B cell (primary cell): ENCODE data around the gene UBQLN4. TPM values are rescaled to one million over a fixed set of nuclear protein-coding genes. Genes with fewer than 3 reads are reported as not detected.

ENCODE experiments used
- ATAC-seq: fragments of 200-7000 bp; cut with Tn5 transposase; one replicate; pipeline ENCODE4 v1.10.0; 2021; ENCODE audit warnings: low read depth, mild to moderate bottlenecking, moderate number of reproducible peaks, moderate library complexity
- CTCF ChIA-PET: fragments of 350-600 bp; sonication (Branson Sonifier 250); formaldehyde crosslinking; loops from one replicate; lab custom pipeline; 2021; ENCODE audit warnings: antibody characterized with exemption, inconsistent platforms; lab: Charles Lee
- POLR2A ChIA-PET: fragments of 350-600 bp; sonication (Branson Sonifier 250); formaldehyde crosslinking; loops from one replicate; lab custom pipeline; 2021; ENCODE audit warnings: antibody characterized with exemption; lab: Charles Lee
- DNase-seq: peaks from one replicate; pipeline ENCODE4 v3.0.0; 2013
- H2AFZ ChIP-seq: 2 replicates; pipeline ENCODE4 v1.6.1; 2012; ENCODE audit warnings: mild to moderate bottlenecking, low read depth, low read length; ENCODE audit not compliant: insufficient read depth, poor library complexity, severe bottlenecking
- H3K27ac ChIP-seq, 2 donors: 1 replicate in 1 of 2; 2 replicates in 1 of 2; pipeline ENCODE4 v1.5.1; 2012 to 2013; ENCODE audit warnings: low read length in 2 of 2, mild to moderate bottlenecking in 2 of 2, moderate library complexity in 1 of 2
- H3K27me3 ChIP-seq, 4 experiments: fragments of 200-600 bp in 1 of 4; sonication (generic) in 1 of 4; replicated peaks in 1 of 4; 1 replicate in 2 of 4; 2 replicates in 2 of 4; pipeline versions ENCODE4 v1.6.1 to v1.7.0; 2013 to 2016; ENCODE audit warnings: low read length in 3 of 4, mild to moderate bottlenecking in 2 of 4, mixed read lengths in 1 of 4, moderate library complexity in 1 of 4; ENCODE audit not compliant: insufficient read depth in 4 of 4, control insufficient read depth in 3 of 4; ENCODE audit errors: control extremely low read depth in 1 of 4
- H3K36me3 ChIP-seq, 2 experiments: replicated peaks in 1 of 2; 1 replicate in 1 of 2; 2 replicates in 1 of 2; pipeline versions ENCODE4 v1.6.1 to v1.7.1; 2013; ENCODE audit warnings: low read length in 1 of 2; ENCODE audit not compliant: insufficient read depth in 2 of 2, control insufficient read depth in 1 of 2; ENCODE audit errors: control extremely low read depth in 1 of 2, extremely low read depth in 1 of 2
- H3K4me1 ChIP-seq, 2 donors: fragments of 200-600 bp in 1 of 2; sonication (generic) in 1 of 2; 1 replicate in 1 of 2; 2 replicates in 1 of 2; pipeline versions ENCODE4 v1.5.1 to v1.6.1; 2013 to 2017; ENCODE audit warnings: low read length in 2 of 2; ENCODE audit not compliant: control insufficient read depth in 2 of 2, insufficient read depth in 2 of 2
- H3K4me2 ChIP-seq: replicated peaks from 2 replicates; pipeline ENCODE3; 2012; ENCODE audit warnings: mild to moderate bottlenecking, low read depth, low read length; ENCODE audit not compliant: poor library complexity, severe bottlenecking
- H3K4me3 ChIP-seq, 5 experiments: fragments of 200-600 bp in 1 of 5; sonication (generic) in 1 of 5; 1 replicate in 3 of 5; 2 replicates in 2 of 5; pipeline versions ENCODE4 v1.5.1 to v1.7.0; 2011 to 2016; ENCODE audit warnings: low read length in 4 of 5, mild to moderate bottlenecking in 4 of 5, low read depth in 2 of 5, control low read depth in 1 of 5, moderate library complexity in 1 of 5; ENCODE audit not compliant: insufficient read depth in 1 of 5; ENCODE audit errors: control extremely low read depth in 1 of 5, extremely low read depth in 1 of 5
- H3K79me2 ChIP-seq: fragments of 200-600 bp; sonication (generic); one replicate; pipeline ENCODE4 v1.6.0; 2016; ENCODE audit warnings: low read length; ENCODE audit not compliant: control insufficient read depth, insufficient read depth
- H3K9ac ChIP-seq: fragments of 200-600 bp; sonication (generic); 2 replicates; pipeline ENCODE4 v1.6.1; 2017; ENCODE audit warnings: mild to moderate bottlenecking, low read length, moderate library complexity
- H3K9me3 ChIP-seq, 3 donors: one replicate each; pipeline versions ENCODE4 v1.6.1 to v1.7.1; 2013; ENCODE audit warnings: low read length in 2 of 3; ENCODE audit not compliant: control insufficient read depth in 2 of 3, insufficient read depth in 1 of 3; ENCODE audit errors: control extremely low read depth in 1 of 3
- H4K20me1 ChIP-seq: 2 replicates; pipeline ENCODE4 v1.6.0; 2012; ENCODE audit warnings: mild to moderate bottlenecking, low read length; ENCODE audit not compliant: insufficient read depth, control insufficient read depth, poor library complexity, severe bottlenecking
- H3K27ac Mint-ChIP-seq: one replicate; pipeline ENCODE4 v1.8.0; 2021; ENCODE audit warnings: mixed read lengths
- H3K27me3 Mint-ChIP-seq: one replicate; pipeline ENCODE4 v1.8.0; 2021; ENCODE audit warnings: mixed read lengths
- H3K4me1 Mint-ChIP-seq: one replicate; pipeline ENCODE4 v1.8.0; 2021; ENCODE audit warnings: mixed read lengths
- H3K4me3 Mint-ChIP-seq: one replicate; pipeline ENCODE4 v1.8.0; 2021; ENCODE audit warnings: mixed read lengths
- H3K9me3 Mint-ChIP-seq: one replicate; pipeline ENCODE4 v1.8.0; 2022; ENCODE audit warnings: mixed read lengths; ENCODE audit not compliant: insufficient read depth
- CTCF ChIP-seq: fragments of 200-600 bp; IDR thresholded peaks from one replicate; pipeline ENCODE4 v1.8.0; 2022; ENCODE audit warnings: antibody characterized with exemption, mild to moderate bottlenecking
- EZH2 ChIP-seq: IDR thresholded peaks from 2 replicates; pipeline ENCODE4 v1.6.1; 2012; ENCODE audit warnings: borderline replicate concordance, low read depth, mild to moderate bottlenecking, moderate library complexity, low read length; ENCODE audit not compliant: insufficient read depth, poor library complexity, severe bottlenecking
- WGBS: methylation state at CpG from one replicate; pipeline ENCODE4 v1.1.5; 2013; ENCODE audit warnings: missing lambda C conversion rate; ENCODE audit not compliant: insufficient coverage; 5-methylcytosine and 5-hydroxymethylcytosine counted together
- intact Hi-C: fragments of 100-400 bp; cut with micrococcal nuclease; formaldehyde crosslinking; loops from one replicate; pipeline ENCODE4 v1.10.0; 2022
- polyA plus RNA-seq: library from polyadenylated mRNA; depleted of rRNA; stranded (reverse); fragments of >200 nt; gene quantifications from 2 replicates; pipeline ENCODE4 v1.2.3, GENCODE V29; 2012
- total RNA-seq, 2 donors: library from RNA; stranded (reverse); fragments of 120-200 nt in 1 of 2; gene quantifications; 1 replicate in 1 of 2; 2 replicates in 1 of 2; pipeline versions ENCODE4 v1.2.3 to v1.2.4, GENCODE V29; 2013 to 2022

The UBQLN4 gene
- total and polyA plus RNA-seq, 2 donors (not counting 1 experiment from before 2014, with no cell fraction given): 20.9 to 39.0 TPM

DNA sequence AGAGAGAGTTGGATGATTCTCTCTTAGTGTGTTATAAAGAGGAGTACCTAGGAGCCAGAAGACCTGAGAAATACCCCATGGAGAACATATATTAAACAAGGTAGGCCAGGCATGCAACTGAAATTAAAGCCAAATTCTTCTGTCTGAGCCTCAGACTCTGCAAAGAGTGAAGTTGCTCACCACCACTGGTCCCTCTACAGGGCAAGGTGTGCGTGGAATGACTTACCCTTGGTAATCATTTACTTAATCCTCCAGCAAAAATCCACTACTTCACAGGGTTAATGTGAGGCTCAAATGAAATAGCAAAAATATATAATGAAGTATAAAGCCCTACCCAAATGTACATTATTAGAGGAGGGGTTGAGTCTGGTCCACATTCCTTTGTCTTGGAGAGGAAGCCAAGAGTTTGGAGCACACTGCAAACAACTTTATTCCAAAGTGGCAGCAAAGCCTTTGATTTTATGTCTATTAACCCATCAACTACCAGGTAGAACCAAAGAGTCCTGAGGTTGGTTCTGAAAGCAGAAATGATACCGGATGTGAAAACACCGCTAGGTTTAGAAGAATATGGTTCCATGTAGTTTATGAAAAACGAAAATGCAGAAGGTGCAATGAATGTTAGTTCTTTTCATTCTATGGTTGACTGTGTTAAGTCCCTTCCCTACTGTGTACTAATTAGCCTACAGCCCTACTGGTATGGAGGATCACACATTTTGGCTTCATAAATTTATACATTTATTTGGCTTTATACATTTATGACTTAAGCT lies 41.4 kb downstream of the UBQLN4 start:
- H2AFZ ChIP-seq: no peak overlapping the region
- DNase-seq (peak; percentile 55), ATAC-seq (peak; percentile 75)
- ChIA-PET POLR2A (no interaction called here), CTCF (interaction anchor here (0.6 kb wide), 2 partner anchors 34 to 206 kb away, joined by 3 read pairs; partner anchors contain the start of gene ARHGEF2)
- WGBS: no CpG with 5 or more reads among the region's 4 CpGs
- H3K9me3 ChIP-seq: no peaks in the 10 kb centered on the region
- H3K27ac ChIP-seq: peak overlapping the region in 1 of 2 donors; percentile 19
- no peak for TF ChIP-seq EZH2
- TF ChIP-seq CTCF: no peak
- no peak overlapping the region for H3K9ac ChIP-seq
- intact Hi-C loops: no loop called here
- H3K4me3 Mint-ChIP-seq: no peak overlapping the region
- peaks cover 19% of the 10 kb centered on the region for H3K4me1 Mint-ChIP-seq
- peak overlapping the region; percentile 17 for H3K4me2 ChIP-seq
- no peaks in the 10 kb centered on the region for H3K27me3 ChIP-seq
- no peak overlapping the region for H3K4me3 ChIP-seq
- H3K27me3 Mint-ChIP-seq: no peaks in the 10 kb centered on the region
- peaks cover 20 to 69% of the 10 kb centered on the region in 2 experiments for H3K36me3 ChIP-seq
- peaks cover 7% of the 10 kb centered on the region for H3K79me2 ChIP-seq
- peaks cover 5% of the 10 kb centered on the region for H4K20me1 ChIP-seq
- no peaks in the 10 kb centered on the region for H3K9me3 Mint-ChIP-seq
- H3K27ac Mint-ChIP-seq: peak overlapping the region; percentile 59
- H3K4me1 ChIP-seq: peaks cover 6 to 20% of the 10 kb centered on the region in 2 donors

- Histone ChIP-seq H2AFZ (no peak overlapping the region), H3K36me3 (peaks cover 17 to 59% of the 10 kb centered on the region in 2 experiments), H3K4me2 (no peak overlapping the region), H3K9me3 (no peaks in the 10 kb centered on the region), H3K27me3 (no peaks in the 10 kb centered on the region), H3K27ac (no peak overlapping the region), H3K9ac (no peak overlapping the region), H3K4me3 (no peak overlapping the region), H4K20me1 (peaks cover 5% of the 10 kb centered on the region), H3K4me1 (peaks cover 6 to 20% of the 10 kb centered on the region in 2 donors), H3K79me2 (peaks cover 5% of the 10 kb centered on the region)
- Mint-ChIP-seq H3K9me3 (no peaks in the 10 kb centered on the region), H3K27ac (no peak overlapping the region), H3K4me1 (peaks cover 19% of the 10 kb centered on the region), H3K4me3 (no peak overlapping the region), H3K27me3 (no peaks in the 10 kb centered on the region)
- no peak for DNase-seq
- ChIA-PET POLR2A (no interaction called here), CTCF (no interaction called here)
- intact Hi-C loops: no loop called here
- no peak for TF ChIP-seq EZH2
- no peak for TF ChIP-seq CTCF
- no peak for ATAC-seq
- WGBS: 83% methylated on average over 3 of the region's 3 CpGs
Observed at GRCh38 chr1:156009404-156009803, 44.2 kb downstream of the UBQLN4 start.
